ENCODE results near the gene NAALADL2. TPM values are rescaled to one million over a fixed set of nuclear protein-coding genes. Genes with fewer than 3 reads are reported as not detected.

Gene NAALADL2
- total RNA-seq, 1 donor from 2014 or later, result 1.6 TPM

DNA sequence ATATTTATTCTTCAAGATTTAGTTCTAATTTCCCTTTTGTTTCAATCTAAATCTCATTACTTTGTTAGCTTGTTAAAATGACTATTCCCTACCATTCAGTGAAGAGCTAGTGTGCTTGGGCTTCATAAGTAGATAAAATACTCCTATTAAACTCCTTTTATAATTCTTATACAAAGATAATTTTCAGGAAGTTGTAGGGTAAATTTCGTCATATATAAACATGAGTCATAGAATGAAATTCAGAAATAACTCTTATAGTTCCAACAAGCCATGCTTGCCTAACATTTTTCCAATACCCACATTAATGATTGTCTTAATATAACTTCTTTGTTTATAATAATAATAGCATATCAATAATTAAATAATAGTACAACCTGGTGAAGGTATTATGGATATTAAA is 407.3 kb downstream of the NAALADL2 start:
- TF ChIP-seq, protein P1, sequence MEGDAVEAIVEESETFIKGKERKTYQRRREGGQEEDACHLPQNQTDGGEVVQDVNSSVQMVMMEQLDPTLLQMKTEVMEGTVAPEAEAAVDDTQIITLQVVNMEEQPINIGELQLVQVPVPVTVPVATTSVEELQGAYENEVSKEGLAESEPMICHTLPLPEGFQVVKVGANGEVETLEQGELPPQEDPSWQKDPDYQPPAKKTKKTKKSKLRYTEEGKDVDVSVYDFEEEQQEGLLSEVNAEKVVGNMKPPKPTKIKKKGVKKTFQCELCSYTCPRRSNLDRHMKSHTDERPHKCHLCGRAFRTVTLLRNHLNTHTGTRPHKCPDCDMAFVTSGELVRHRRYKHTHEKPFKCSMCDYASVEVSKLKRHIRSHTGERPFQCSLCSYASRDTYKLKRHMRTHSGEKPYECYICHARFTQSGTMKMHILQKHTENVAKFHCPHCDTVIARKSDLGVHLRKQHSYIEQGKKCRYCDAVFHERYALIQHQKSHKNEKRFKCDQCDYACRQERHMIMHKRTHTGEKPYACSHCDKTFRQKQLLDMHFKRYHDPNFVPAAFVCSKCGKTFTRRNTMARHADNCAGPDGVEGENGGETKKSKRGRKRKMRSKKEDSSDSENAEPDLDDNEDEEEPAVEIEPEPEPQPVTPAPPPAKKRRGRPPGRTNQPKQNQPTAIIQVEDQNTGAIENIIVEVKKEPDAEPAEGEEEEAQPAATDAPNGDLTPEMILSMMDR (IDR thresholded peaks at IDR 0.05; ENCODE audit: partially characterized antibody, unreplicated experiment), result no peak
- H3K4me3 Mint-ChIP-seq (ENCODE audit: unreplicated experiment), result no peak overlapping the region
- peaks cover 21% of the 10 kb centered on the region for H3K4me1 Mint-ChIP-seq (ENCODE audit: low read depth, unreplicated experiment)

DNA sequence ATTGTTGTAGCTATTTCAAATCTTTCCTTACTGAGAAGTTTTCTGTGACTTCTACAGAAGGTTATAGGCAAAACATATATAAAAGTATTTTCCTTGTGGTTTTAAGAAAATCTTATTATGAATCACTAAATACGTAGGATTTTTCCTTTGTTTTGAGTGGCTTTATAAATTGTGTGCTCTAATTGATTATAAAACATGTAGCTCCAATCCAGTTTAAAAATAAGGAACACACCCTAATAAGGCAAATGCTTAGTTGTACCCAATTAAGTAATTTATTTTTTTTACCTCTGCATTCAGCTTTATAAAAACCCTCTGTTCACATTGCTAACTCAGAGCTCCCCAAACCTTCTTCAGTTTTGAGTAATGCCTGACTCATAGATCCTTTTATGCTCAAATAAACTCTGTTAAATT is 408.0 kb downstream of the NAALADL2 start:
- Mint-ChIP-seq H3K9me3 (ENCODE audit: unreplicated experiment) (peaks cover 4% of the 10 kb centered on the region), H3K27me3 (ENCODE audit: unreplicated experiment) (peaks cover 4% of the 10 kb centered on the region), H3K4me3 (ENCODE audit: unreplicated experiment) (peak overlapping the region; percentile 9), H3K4me1 (ENCODE audit: low read depth, unreplicated experiment) (peaks cover 18% of the 10 kb centered on the region), H3K27ac (ENCODE audit: unreplicated experiment) (no peak overlapping the region), H3K36me3 (ENCODE audit: unreplicated experiment) (no peaks in the 10 kb centered on the region)
- DNase-seq, result no peak
- TF ChIP-seq, protein P1 (IDR thresholded peaks at IDR 0.05; ENCODE audit: partially characterized antibody, unreplicated experiment), result no peak

More for the DNA sequence above, 407.3 kb downstream of the NAALADL2 start:
- DNase-seq, result no peak
- peaks cover 4% of the 10 kb centered on the region for H3K27me3 Mint-ChIP-seq (ENCODE audit: unreplicated experiment)
- peaks cover 3% of the 10 kb centered on the region for H3K9me3 Mint-ChIP-seq (ENCODE audit: unreplicated experiment)
- H3K36me3 Mint-ChIP-seq (ENCODE audit: unreplicated experiment), result no peaks in the 10 kb centered on the region
- H3K27ac Mint-ChIP-seq (ENCODE audit: unreplicated experiment), result no peak overlapping the region

DNA sequence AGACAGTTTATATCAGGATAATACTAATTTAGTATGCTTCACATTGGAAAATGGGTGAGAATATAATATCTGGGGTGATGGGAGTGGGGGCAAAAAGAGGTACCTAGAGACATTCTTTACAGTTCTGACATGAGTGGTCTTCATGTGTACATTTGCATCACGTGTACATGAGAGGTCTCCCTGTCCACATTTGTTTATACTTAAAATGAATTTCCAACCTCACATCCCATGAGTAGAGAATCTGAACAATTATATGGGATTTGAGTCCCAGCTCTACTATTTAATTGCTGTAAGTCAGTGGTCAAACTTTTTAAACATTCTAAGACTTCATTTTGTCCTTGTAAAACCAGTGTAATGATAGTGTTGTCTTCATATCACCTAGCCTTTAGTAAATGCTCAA is 408.4 kb downstream of the NAALADL2 start:
- no peak overlapping the region for H3K27ac Mint-ChIP-seq (ENCODE audit: unreplicated experiment)
- TF ChIP-seq, protein P1 (IDR thresholded peaks at IDR 0.05; ENCODE audit: partially characterized antibody, unreplicated experiment), result no peak
- H3K4me1 Mint-ChIP-seq (ENCODE audit: low read depth, unreplicated experiment), result peaks cover 15% of the 10 kb centered on the region
- DNase-seq, result no peak
- H3K9me3 Mint-ChIP-seq (ENCODE audit: unreplicated experiment), result peaks cover 2% of the 10 kb centered on the region
- H3K4me3 Mint-ChIP-seq (ENCODE audit: unreplicated experiment), result peak overlapping the region; percentile 9
- no peaks in the 10 kb centered on the region for H3K36me3 Mint-ChIP-seq (ENCODE audit: unreplicated experiment)
- peaks cover under 1% of the 10 kb centered on the region for H3K27me3 Mint-ChIP-seq (ENCODE audit: unreplicated experiment)

DNA sequence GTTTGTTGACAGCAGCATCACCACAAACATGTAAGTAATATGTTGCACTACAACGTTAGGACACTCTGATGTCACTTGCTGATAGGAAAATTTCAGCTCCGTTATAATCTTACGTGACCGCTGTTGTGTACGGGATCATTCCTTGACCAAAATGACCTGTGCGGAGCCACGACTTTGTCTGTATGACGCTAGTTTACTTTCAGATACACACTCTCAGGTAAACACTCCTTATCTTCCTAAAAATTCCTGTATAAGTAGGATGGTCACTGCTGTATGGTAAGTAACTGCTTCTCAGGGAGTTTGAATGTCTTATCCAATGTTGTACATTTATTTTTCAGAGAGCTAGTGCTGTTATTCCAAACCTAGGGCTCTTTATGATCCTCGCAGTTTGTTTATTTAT is 410.3 kb downstream of the NAALADL2 start:
- DNase-seq, result no peak
- Mint-ChIP-seq H3K4me3 (ENCODE audit: unreplicated experiment) (peak overlapping the region; percentile 76), H3K4me1 (ENCODE audit: low read depth, unreplicated experiment) (peaks cover 18% of the 10 kb centered on the region), H3K27me3 (ENCODE audit: unreplicated experiment) (peaks cover 4% of the 10 kb centered on the region), H3K36me3 (ENCODE audit: unreplicated experiment) (no peaks in the 10 kb centered on the region), H3K9me3 (ENCODE audit: unreplicated experiment) (peaks cover 5% of the 10 kb centered on the region), H3K27ac (ENCODE audit: unreplicated experiment) (peak overlapping the region; percentile 13)
- TF ChIP-seq, protein P1 (IDR thresholded peaks at IDR 0.05; ENCODE audit: partially characterized antibody, unreplicated experiment), result no peak

DNA sequence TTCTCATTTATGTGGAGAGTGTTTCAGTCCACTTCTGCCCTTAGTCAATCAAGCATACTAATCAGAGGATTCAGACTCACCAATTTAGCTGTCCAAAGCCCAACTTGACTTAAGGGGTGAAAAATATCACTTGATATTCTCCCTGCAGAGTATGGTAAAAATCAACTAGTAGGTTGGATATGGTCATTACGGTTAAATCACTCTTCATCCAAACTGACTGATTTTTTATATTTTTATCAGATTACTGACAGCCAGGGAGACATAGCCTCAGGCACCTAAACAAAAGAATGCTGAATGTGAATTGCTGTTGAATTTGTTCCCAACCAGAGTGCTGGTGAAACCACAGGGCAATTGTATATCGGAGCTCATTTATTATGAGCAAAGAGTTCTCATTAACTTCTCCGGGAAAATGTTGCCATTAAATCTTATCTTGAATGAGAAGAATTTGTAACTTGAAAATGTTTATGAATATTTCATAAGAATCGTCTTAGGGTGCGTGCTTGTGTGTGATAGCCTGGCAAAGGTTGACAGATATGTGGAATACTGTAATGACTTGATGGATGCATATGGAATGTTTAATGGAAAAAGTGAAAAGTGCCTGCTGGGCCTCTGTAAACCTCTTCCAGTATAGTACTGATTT is 411.2 kb downstream of the NAALADL2 start:
- Mint-ChIP-seq H3K9me3 (ENCODE audit: unreplicated experiment) (peaks cover 5% of the 10 kb centered on the region), H3K4me3 (ENCODE audit: unreplicated experiment) (peak overlapping the region; percentile 69), H3K27me3 (ENCODE audit: unreplicated experiment) (peaks cover 4% of the 10 kb centered on the region), H3K36me3 (ENCODE audit: unreplicated experiment) (no peaks in the 10 kb centered on the region), H3K4me1 (ENCODE audit: low read depth, unreplicated experiment) (peaks cover 23% of the 10 kb centered on the region), H3K27ac (ENCODE audit: unreplicated experiment) (peak overlapping the region; percentile 71)
- DNase-seq, result no peak
- TF ChIP-seq, protein P1 (IDR thresholded peaks at IDR 0.05; ENCODE audit: partially characterized antibody, unreplicated experiment), result no peak

All from glutamatergic neuron (in vitro differentiated cells).